GM12875 (cell line): Measurements from ENCODE around the gene MGME1.
A peak's percentile ranks its signal among the peaks of the same experiment; 100 is the strongest.
"Not testable (repeated sequence)": the region's sequence is repeated elsewhere in the genome, so short reads cannot be mapped to it uniquely, and the experiment has no call there.

ENCODE experiments used
- H3K4me3 ChIP-seq: one replicate; pipeline ENCODE4 v1.5.1; 2011; ENCODE audit warnings: low read depth, low read length, control low read depth
- CTCF ChIP-seq: IDR thresholded peaks from 2 replicates; pipeline ENCODE4 v1.5.1; 2011; ENCODE audit warnings: low read depth, mild to moderate bottlenecking, control low read depth, inconsistent platforms, low read length, moderate library complexity, borderline replicate concordance; ENCODE audit not compliant: insufficient read depth

MGME1 gene

GRCh38 chr20:17955302-17955701, 13.5 kb upstream of the MGME1 start:
- TF ChIP-seq CTCF: no peak
- H3K4me3 ChIP-seq: no peak overlapping the region

GRCh38 chr20:17956099-17956685, 12.6 kb upstream of the MGME1 start:
- H3K4me3 ChIP-seq: no peak overlapping the region
- no peak for TF ChIP-seq CTCF

DNA sequence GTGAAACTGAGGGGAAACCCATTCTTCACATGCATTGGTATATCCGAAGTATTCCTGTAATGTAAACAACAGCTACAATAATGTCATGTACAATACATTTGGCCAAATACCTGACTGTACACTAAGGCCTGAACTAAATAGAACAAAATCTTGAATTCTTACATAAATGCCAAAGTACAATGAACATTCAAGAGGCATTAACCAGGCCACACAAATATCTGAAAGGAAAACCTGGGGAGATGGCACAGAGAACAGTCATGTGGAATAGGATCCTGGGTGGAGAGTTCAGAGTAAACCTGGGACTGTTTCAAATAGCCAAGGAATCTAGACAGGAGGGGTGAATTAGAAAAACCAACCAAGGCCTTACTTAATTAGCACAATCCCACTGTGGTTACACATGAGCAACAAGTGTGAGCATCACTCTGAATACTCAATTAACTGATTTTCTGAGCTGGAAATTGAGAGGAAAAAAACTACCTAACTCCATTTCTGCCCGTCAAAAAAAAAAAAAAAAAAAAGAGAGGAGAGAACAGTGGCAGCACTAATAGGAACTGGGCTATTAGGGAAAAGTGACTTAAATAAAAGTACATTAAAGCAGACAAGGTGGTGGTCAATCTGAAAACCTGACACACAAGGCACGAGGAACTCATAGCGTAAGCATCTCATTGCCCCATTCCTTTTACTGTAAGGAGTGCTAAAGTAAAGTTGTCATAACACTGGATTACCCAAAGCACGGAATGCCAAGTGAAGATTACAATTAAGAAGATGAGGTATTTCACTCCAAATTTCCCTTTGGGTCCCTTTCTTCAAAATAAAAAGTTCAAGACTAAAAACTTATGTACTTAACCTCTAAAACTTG, 11.1 kb upstream of the MGME1 start:
- no peak overlapping the region for H3K4me3 ChIP-seq
- TF ChIP-seq CTCF: no peak

- no peak overlapping the region for H3K4me3 ChIP-seq
- TF ChIP-seq CTCF: no peak
Measured at GRCh38 chr20:17958373-17959256, 10.2 kb upstream of the MGME1 start.

GRCh38 chr20:17959257-17959627, 9.6 kb upstream of the MGME1 start:
- no peak overlapping the region for H3K4me3 ChIP-seq
- TF ChIP-seq CTCF: no peak

- H3K4me3 ChIP-seq: not testable (repeated sequence)
Measured at GRCh38 chr20:17960400-17960885, 8.4 kb upstream of the MGME1 start.

DNA sequence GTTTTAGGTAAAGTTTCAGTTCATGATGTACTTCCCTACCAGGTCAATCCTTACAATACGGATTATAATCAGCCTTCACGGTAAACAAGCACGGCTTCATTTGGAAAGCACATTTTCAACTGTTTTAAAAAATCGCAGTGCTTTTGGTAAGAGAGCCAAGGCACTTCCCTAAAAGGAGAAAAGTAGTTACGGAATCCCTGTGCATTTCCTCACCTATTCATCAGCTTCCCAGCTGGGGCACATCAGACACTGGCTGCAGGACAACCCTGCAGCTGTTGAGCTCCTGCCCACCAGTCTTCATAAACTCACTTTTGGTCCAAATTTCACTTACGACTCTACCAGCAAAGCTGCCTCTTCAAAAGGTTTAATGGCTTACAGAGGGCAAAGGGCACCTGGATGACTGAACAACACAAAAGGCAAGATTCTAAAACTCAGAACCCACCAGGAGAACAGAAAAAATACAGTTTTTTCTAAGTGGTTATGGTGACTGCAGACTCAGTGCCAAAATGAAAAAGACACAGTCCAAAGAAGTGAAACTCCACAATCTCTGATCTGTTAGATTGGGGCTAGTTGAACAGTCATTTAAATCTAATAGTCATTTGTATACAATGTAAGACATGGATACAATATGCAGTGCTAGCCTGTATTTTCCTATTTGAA, 7.8 kb upstream of the MGME1 start:
- peak overlapping the region; percentile 3 for H3K4me3 ChIP-seq
- no peak for TF ChIP-seq CTCF
